GM03348 (cell line): ENCODE measurements around the gene VAMP8.
"Not testable (repeated sequence)": the region's sequence is repeated elsewhere in the genome, so short reads cannot be mapped to it uniquely, and the experiment has no call there.

Experiments
- DNase-seq: peaks from one replicate; pipeline ENCODE4 v3.0.0; 2012; ENCODE audit warnings: low spot score

Gene VAMP8

GRCh38 chr2:85598594-85599340 lies 21.4 kb downstream of the VAMP8 start:
- no peak for DNase-seq

DNA sequence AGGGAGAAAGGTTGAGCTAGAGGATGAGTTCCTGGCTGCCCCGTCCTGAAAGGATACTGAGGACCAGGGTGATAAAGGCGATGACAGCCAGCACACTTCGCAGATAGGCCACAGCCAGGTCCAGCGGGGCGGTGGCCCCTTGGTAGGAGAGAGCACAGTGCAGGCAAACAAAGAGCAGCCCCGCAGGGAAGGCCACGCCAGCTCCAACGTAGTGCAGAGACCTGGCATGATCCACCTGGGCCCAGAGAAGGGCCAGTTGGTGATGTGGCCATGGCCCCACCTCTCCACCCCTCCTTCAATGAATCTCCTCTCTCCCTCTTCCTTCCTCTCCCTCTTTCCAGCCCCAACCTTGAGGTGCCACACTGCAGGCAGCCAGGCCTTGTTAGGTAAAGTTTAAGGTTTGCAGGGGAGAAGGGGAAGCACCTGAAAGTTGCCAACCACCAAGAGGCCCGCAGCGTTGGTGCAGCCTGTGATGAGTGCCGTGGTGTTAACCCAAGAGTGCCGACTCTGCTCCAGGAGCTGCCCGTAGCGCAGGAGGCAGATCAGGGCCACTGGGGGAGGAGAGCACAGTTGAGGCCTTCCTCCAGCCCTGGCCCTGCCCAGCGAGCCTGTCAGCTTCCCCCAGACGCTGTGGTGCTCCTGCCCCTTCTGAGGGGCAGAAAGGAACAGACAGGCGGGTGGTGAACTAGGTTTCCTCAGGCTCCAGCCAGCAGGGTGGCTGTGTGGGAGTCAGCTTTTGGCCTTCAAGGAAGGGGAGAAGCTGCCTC lies 22.3 kb downstream of the VAMP8 start:
- no peak for DNase-seq

DNA sequence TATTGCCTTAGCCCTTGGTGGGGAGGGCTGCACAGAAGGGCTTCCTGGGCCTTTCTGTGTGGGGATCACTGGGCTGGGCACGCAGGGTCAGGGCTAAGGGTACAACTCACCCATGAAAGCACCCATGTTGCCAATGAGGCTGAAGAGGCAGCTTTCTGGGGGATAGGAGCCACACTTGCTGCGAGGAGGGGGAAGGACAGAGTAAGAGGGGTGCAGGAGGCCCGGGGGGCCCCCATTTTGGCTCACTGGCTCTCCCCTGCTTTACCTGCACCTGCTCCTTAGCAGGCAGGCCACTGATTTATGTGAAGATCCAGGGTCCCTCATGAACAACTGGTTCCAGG lies 22.8 kb downstream of the VAMP8 start:
- no peak for DNase-seq

DNA sequence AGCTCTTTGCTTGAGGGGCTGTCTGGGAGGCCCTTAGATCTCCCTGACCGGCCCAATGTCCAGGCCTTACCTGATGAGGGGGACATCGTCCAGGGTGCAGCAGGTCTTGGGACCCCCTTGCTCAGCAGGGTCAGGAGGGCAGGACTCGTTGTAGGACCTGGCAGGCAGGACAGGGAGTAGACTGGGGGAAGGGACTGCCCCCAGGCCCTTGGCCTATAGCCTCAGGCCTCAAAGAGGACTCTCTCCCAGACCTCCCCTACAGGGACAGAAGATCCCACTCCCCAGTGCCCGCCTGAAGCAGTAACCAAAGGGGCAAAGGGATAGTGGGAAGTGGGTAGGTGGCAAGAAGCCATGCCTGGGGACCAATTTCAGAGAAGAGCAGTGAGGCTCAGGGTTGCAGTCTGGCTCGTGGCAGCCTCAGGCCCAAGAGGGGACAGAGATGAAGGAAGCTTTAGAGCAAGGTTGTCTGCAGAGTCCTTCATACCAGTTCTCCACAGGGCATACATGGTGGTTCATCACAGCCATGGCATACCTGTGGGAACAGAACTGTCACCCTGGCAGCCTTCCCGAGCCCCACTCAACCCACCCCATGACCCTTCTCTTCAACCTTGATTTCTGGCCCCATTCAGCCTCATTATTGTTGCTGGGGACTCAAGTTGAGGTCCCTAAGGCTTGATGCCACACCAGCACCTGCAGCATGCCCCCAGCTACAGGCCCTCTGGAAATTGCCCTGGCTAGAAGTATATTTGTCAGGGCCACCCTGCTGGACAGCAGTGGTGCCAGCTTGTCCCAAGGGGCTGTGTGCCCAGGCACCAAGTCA lies 23.8 kb downstream of the VAMP8 start:
- DNase-seq, result no peak

DNA sequence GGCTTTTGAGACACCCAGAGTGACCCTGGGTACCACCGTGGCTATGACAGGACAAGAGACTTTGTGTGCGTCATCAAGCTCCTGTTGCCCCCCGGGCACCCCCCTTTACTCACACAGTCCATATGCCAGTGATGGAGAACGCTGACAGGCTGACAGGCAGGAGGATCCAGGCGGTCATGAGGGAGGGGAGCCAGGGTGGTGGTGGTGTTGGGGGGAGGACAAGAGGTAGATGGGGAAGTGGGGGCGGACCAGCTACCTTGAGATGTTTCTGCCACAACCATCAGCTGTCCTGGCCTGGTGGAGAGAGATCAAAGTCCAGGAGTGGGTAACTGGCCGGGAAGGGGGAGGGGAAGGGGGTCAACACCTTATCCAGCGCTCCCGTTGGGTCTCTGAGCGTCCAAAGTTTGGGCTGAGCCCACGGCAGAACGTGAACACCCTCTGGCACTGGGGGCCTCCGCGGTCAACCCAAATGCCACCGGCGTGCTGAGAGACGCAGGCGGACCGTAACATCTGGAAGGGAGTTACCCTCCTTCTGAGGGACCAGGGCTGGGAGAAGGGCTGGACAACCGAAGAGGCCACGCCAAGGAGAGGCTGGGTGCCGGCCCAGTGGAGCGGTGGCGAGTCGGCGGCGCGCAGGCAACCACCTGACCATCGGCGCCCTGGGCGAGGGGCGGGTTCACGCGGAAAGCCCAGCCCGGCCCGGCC lies 24.5 kb downstream of the VAMP8 start:
- peak; percentile 79 for DNase-seq

- peak; percentile 96 for DNase-seq
Measured at GRCh38 chr2:85602476-85603234, 25.3 kb downstream of the VAMP8 start, which contains the start of gene TMEM150A. TMEM150A (minus strand) TSS chr2:85602698; CDS start chr2:85601948, 750 bp downstream.

DNA sequence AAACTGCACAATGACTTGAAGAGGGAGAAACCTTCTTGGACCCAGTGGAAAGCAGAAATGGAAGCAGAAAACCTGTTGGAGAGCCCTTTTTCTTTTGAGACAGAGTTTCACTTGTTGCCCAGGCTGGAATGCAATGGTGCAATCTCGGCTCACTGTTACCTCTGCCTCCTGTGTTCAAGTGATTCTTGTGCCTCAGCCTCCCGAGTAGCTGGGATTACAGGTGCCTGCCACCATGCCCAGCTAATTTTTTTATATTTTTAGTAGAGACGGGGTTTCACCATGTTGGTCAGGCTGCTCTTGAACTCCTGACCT lies 26.7 kb downstream of the VAMP8 start:
- not testable (repeated sequence) for DNase-seq

DNA sequence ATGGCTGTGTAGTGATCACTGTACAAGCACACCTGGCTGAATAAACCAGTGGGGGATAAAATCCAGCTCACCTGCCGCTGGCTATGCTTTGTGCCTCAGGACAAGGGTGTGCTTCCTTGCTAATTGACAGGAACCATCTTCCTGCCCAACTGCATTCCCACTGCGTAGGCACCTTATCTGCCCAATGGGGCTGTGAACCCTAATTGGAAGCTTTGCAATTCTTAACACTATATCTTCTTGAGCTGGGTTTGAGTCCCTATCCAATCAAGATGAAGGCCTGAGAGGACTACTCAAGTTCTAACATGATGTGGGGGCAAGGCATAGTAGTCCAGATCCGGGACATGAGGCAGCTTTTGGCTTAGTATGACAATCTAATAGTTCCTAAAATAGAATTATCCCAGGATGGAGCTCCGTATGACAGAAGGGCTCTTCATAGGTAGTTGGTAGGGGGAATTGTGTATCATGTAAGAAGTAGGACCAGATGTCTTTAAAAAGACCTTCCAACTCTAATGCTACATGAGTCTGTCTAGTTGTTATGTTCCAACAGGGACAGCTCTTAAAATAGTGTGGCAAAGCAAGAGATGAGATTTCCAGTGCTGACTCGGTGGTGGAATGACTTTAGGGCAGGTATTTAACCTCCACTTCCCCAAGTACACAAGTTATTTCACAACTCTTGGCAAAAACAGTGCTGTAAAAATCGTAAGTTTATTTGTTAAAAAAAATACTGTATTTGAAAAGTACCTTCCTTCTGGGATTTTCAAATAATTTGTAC lies 27.4 kb downstream of the VAMP8 start:
- DNase-seq, result no peak

DNA sequence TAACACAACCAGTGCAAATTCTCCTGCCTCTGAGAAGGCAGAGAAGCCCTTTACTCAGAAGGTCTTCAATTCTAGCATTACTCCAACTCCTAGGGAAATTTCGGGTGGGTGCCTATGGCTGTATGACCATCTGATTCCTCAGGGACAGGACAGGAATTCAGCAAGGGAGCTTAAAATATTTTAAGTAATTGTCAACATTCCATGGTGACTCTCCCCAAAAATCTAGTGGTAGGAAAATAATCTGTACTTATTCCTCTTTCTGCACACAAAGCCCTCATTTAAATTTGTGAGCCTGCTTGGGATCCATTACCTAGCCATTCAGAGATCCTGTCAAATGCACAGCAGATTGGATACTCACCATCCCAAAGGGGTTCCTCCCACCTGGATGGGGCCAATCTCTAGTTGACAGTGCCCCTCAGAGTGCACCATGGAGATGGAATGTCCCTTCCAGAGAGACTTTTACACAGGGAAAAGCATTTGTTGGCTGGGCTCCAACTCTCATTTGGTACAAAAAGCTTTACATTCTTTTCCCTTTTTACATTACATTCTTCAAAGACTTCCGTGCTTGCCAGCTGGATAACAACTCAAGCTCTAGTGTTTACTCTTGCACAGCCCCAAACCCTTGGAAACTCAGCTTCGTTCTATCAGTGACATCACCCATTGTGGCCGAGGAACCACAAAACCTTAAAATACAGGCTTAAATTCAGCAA lies 28.2 kb downstream of the VAMP8 start:
- peak; percentile 53 for DNase-seq

GRCh38 chr2:85606116-85606455 lies 28.7 kb downstream of the VAMP8 start:
- DNase-seq, result no peak

- DNase-seq, result no peak
Measured at GRCh38 chr2:85607268-85608215, 30.2 kb downstream of the VAMP8 start.

- DNase-seq, result no peak
Measured at GRCh38 chr2:85611217-85611704, 33.9 kb downstream of the VAMP8 start.

GRCh38 chr2:85611705-85612587 lies 34.6 kb downstream of the VAMP8 start, which contains the start of gene C2orf68:
C2orf68 (minus strand) TSS chr2:85612066; CDS start chr2:85611984, 82 bp downstream.
- DNase-seq, result peak; percentile 93

DNA sequence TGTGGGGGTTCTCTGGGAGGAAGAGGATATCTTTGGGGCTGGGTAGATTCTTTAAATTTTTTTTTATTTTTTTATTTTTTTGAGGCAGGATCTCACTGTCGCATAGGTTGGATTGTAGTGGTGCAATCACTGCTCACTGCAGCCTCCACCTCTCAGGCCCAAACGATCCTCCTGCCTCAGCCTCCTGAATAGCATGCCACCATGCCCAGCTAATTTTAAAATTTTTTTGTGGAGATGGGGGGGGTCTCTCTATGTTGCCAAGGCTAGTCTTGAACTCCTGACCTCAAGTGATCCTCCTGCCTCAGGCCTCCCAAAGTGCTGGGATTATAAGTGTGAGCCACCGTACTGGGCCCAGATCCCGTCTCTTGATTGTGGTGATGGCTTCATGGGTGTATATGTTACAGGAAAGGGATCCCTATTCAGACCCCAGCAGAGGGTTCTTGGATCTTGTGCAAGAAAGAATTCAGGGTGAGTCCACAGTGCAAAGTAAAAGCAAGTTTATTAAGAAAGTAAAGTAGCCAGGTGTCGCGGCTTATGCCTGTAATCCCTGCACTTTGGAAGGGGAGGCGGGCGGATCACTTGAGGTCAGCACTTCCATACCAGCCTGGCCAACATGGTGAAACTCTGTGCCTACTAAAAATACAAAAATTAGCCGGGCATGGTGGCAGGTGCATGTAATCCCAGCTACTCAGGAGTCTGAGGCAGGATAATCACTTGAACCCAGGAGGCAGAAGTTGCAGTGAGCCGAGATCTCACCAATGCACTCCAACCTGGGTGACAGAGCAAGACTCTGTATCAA lies 36.5 kb downstream of the VAMP8 start:
- DNase-seq, result no peak

GRCh38 chr2:85614757-85615156 lies 37.4 kb downstream of the VAMP8 start:
- not testable (repeated sequence) for DNase-seq

DNA sequence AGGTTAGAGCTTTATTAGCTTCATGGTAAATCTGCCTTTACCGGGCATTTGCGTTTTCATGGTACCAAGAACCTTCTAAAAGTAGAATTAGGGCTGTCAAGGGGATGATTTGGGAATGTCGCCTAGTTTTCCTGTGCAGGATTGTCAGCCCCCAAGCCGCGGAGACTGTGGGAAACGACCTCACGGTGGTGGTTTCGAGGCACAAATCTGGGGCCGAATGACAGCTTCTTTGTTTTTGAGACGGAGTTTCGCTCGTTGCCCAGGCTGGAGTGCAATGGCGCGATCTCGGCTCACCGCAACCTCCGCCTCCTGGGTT lies 38.0 kb downstream of the VAMP8 start:
- no peak for DNase-seq

GRCh38 chr2:85617723-85618122 lies 40.3 kb downstream of the VAMP8 start:
- not testable (repeated sequence) for DNase-seq
